HG02870 (cell line): ENCODE data around the gene TMEM117.
"Not testable (repeated sequence)": the region's sequence is repeated elsewhere in the genome, so short reads cannot be mapped to it uniquely, and the experiment has no call there.

Experiments used
- ATAC-seq: cut with Tn5 transposase; IDR thresholded peaks from one replicate; pipeline ENCODE4 v1.9.1; 2021; ENCODE audit warnings: mild to moderate bottlenecking, moderate library complexity; ENCODE audit not compliant: unreplicated experiment

The TMEM117 gene

DNA sequence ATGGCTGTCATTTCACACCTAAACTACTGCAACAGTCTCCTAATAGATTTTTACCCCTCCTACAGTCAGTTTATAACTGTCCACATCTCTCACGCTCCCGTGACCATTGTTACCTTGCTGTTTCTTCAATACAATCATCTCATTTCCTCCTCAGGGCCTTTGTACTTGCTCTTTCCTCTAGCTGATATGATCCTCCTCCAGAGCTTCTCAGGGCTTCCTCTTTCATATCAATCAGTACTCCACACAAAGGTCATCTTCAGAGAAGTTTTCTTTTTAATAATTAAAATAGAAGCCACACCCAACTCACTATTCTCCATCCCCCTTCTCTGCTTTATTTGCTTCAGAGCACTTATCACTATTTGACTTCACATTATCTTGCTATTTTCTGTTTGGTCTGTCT is 532.0 kb downstream of the TMEM117 start:
- ATAC-seq = no peak

DNA sequence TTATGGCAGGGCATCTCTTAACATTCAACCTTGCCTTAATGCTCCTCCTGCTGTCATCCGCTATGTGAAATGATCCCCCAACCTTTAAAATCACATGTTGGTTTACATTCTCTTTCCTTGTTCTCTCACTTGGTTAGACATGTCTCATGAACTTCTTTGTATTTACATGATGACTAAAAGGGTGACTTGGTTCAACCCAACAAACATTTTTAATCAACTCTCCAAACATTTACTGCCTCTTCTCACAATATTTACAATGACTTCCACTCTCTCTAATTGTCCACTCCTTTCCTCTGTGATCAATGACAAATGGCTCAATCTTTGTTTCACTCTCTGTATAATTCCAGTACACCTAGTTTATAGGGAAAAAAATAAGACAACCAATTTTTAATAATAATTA is 534.1 kb downstream of the TMEM117 start:
- ATAC-seq = no peak

- no peak for ATAC-seq
These were observed 535.1 kb downstream of the TMEM117 start for GRCh38 chr12:44370982-44371381.

DNA sequence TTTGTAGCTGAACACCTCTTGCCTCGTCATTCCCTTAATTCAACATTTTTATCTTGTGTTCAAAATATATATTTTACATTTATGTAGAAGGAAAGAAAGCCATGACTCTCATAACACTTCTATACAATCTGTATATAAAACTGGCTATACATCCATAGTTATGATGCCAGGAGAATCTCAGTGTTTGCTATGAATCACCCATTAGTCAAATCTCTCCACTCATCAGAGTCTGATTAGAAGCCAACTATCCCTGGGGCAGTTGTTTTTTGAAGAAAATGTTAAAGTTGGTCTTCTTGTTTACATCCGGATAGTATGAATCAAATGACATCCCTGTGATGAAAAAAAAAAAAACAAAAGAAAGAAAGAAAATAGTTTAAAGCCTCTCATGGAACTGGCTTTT is 536.4 kb downstream of the TMEM117 start:
- ATAC-seq = no peak

GRCh38 chr12:44375694-44376093 is 539.8 kb downstream of the TMEM117 start:
- no peak for ATAC-seq

GRCh38 chr12:44377443-44378187 is 541.7 kb downstream of the TMEM117 start:
- ATAC-seq = no peak

- ATAC-seq = not testable (repeated sequence)
These were observed 543.2 kb downstream of the TMEM117 start for GRCh38 chr12:44379113-44379512.

GRCh38 chr12:44379831-44380230 is 544.0 kb downstream of the TMEM117 start:
- no peak for ATAC-seq

DNA sequence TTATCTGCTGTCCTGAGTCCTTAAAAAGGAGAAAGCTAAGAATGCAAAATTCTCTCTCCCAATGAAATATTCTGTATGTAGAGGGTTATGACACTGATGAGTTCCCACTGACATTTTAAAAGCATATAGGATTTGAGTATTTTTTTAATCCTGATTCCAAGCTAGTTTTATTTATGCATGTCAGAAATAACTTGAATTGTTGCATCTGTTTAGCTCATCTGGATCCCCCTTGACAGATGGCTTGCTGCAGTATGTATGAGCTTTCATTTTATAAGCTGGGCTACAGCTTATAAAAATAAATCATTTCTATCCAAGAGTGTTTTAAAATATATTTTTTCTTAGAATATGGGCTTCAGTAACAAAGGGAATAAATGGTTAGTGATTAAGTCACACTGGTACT is 545.0 kb downstream of the TMEM117 start:
- ATAC-seq = no peak

DNA sequence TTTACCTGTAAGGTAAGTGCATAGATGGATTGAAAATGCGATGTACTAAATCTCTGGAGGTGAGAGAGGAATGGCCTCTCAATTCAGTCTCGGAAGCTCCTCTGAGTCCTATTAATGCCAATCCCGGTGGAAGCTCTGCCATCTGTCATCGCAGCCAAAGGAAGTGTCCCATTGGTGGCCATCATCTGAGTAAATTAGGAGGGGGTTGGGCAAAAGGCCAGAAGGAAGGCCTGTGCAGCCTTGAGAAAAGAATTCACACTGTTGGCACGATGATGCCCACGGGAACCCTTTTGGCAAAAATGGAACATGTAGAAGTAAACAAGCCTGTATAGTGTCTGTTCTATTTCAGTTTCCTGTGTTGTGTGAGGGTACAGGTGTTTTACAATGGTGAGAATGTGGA is 545.5 kb downstream of the TMEM117 start:
- ATAC-seq = no peak

DNA sequence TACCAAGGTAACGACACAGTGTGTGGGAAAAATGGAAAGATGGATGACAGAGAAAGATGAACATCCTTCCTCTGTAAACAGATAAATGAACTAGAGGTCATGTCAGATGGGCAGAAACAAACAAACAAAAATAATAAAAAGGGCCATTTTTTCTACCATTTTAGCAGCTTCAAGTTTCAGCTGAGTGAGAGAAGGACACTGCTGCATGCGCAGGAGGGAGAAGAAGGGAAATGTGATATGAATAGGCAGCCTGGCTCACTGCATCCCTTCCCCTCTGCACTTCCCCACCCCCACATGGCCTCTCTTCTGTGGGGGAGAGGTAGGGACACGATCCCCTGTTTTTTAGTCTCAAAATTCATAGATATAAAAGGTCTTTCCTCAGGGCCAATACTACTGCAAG is 548.3 kb downstream of the TMEM117 start:
- ATAC-seq = no peak

DNA sequence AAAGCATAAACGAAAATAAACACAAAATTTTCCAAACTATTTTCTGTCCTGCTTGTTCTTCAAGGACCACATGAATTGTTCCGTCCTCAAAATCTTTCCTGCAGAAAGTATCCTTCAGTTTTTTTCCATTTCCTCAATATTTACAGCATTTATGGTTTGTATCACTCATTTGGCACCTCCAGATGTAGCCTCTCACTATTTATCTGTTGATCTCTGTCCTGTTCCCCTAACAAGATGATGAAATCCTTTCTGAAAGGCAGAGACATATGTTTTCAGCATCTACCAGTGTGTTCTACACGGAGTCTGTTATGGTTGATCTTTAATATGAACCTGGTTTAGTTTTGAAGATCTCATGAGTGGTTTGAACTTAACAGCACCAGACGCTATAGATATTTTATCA is 550.1 kb downstream of the TMEM117 start:
- no peak for ATAC-seq

GRCh38 chr12:44387581-44387980 is 551.7 kb downstream of the TMEM117 start:
- ATAC-seq = no peak

DNA sequence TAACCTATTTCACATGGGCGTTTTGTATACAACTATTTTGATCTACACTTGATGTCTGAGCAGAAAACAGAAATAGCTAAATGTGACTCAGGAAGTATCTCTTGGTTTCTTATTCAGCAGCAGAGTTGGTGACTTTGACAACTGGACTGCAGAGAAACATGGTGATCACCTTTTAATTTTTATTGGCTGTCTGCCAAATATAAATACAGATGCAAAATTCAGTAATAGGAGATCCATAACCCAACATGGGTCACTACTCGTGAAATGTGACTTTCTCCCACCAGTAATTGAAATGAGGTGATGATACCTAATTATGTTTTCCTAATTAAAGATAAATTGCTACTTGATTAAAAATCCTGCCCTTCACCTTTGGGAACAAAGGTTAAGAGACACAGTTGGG is 553.2 kb downstream of the TMEM117 start:
- no peak for ATAC-seq

- ATAC-seq = no peak
These were observed 554.0 kb downstream of the TMEM117 start for GRCh38 chr12:44389896-44390295.

DNA sequence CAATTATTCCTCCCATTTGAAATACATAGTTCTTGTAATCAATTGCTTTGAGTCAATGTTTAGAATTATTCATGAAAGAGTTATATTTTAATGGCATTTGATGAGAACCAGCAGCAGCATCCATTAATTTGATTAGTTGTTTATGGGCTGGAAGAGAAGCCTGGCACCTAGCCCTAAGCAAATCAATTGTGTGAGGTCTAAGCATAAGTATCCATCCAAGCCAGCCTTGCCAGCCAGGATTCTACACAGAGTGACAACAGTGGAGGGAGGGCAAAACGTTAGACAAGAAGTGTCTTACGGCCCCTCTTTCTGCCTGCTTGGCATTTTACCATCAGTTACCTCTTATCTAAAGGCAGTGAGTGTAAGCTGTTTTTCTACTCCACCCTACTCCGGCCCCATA is 561.8 kb downstream of the TMEM117 start:
- no peak for ATAC-seq

- ATAC-seq = no peak
These were observed 567.3 kb downstream of the TMEM117 start for GRCh38 chr12:44403185-44403584.

- no peak for ATAC-seq
These were observed 569.4 kb downstream of the TMEM117 start for GRCh38 chr12:44405297-44405696.

DNA sequence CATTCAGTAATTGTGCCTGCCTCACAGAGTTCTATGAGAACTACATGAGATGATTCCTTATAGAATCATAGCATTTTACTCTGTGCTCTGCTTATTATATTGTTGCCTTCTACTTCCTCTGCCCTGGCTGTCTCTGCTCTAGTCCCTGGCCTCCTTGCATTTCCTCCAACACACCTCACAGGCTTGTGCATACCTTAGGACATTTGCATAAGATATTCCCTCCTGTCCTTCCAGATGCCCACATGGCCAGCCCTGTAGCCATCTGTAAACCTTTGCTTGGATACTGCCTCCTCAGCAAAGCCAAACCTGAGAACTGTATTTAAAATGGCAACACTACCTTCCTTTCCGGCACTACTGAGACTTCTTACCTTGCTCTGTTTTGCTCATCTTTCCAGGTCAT is 586.7 kb downstream of the TMEM117 start:
- ATAC-seq = no peak

DNA sequence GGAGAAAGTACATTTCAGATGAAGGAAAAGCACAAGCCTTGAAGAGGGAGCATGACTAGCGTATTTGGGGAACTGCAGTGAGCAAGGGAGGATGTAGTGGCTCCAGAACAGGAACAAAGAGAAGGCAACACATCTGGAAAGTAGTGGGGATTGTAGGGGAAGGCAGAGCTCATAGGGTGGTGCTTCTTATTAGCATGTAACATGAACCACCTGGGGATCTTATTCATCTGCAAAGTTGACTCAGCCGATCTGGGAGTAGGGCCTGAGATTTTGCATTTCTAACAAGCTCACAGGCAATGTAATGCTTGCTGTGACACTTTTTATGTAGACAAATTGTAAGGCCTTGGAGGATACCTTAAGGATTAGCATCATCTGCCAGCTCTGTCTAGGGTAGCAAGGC is 592.9 kb downstream of the TMEM117 start:
- ATAC-seq = peak; percentile 61

- peak; percentile 79 for ATAC-seq
These were observed 595.9 kb downstream of the TMEM117 start for GRCh38 chr12:44431647-44432343.

DNA sequence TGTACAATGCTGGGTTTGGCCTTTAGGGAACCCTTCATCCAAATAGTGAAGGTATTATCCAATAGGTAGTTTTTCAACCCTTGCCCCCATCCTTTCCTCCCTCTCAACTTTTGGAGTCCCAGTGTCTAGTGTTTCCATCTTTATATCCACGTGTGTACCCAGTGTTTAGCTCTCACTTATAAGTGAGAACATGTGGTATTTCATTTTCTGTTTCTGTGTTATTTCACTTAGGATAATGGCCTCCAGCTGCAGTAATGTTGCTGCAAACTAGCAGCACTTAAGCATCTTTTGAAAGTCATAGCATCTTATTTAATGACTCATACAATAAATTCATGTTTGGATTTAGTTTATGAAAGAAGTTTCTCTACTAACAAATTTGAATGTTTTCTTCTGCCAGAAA is 597.8 kb downstream of the TMEM117 start:
- ATAC-seq = peak; percentile 33

GRCh38 chr12:44436756-44437155 is 600.9 kb downstream of the TMEM117 start:
- no peak for ATAC-seq
